HepG2 (cell line): Measurements from ENCODE around the gene ADPRM. TPM values are rescaled to one million over a fixed set of nuclear protein-coding genes. Genes with fewer than 3 reads are reported as not detected.

Experiments used
- ATAC-seq: fragments of 200-7000 bp; cut with Tn5 transposase; 3 replicates; pipeline ENCODE4 v1.9.1; 2020; ENCODE audit warnings: mild to moderate bottlenecking, moderate library complexity
- BruUV-seq: library from RNA; stranded (reverse); fragments of 400-500 nt; replicated peaks from 2 replicates; lab custom pipeline; 2021; lab: Mats Ljungman, UMichigan
- CTCF ChIA-PET: fragments of 300-600 bp; formaldehyde crosslinking; extraction: SDS; loops from one replicate; lab custom pipeline; 2021; ENCODE audit warnings: low total read pairs, inconsistent platforms, low intra/inter-chr PET ratio; lab: Yijun Ruan, JAX
- POLR2A ChIA-PET: fragments of 350-600 bp; sonication (Branson Sonifier 250); formaldehyde crosslinking; loops from one replicate; lab custom pipeline; 2020; ENCODE audit warnings: antibody characterized with exemption, inconsistent platforms; lab: Yijun Ruan, JAX
- DNase-seq: peaks from one replicate; pipeline ENCODE4 v3.0.0-alpha.2; 2015; ENCODE audit warnings: low spot score
- FAIRE-seq: peaks from 3 replicates; lab custom pipeline; 2011; peaks lifted over from hg19 to GRCh38; lab: Jason Lieb, UNC
- H2AFZ ChIP-seq: one replicate; pipeline ENCODE4 v1.6.1; 2011; ENCODE audit warnings: low read length, inconsistent platforms
- H3K27ac ChIP-seq: fragments of 300-600 bp; 3 replicates; pipeline ENCODE4 v1.8.0; 2011; ENCODE audit warnings: mixed run types, mild to moderate bottlenecking, mixed read lengths, low read length, inconsistent platforms; ENCODE audit not compliant: insufficient read depth; ENCODE audit errors: extremely low read length
- H3K27me3 ChIP-seq, 2 experiments: fragments of 200-600 bp in 1 of 2; 2 replicates in 1 of 2; 3 replicates in 1 of 2; pipeline versions ENCODE4 v1.6.0 to v1.8.0; 2011; ENCODE audit warnings: low read length in 2 of 2, mild to moderate bottlenecking in 2 of 2, moderate library complexity in 2 of 2, inconsistent platforms in 1 of 2; ENCODE audit not compliant: insufficient read depth in 2 of 2, control insufficient read depth in 1 of 2
- H3K36me3 ChIP-seq, 2 experiments: fragments of 200-600 bp in 1 of 2; replicated peaks in 1 of 2; 2 replicates in 1 of 2; 3 replicates in 1 of 2; pipeline versions ENCODE4 v1.5.1 to v1.8.0; 2011; ENCODE audit warnings: low read length in 2 of 2, inconsistent platforms in 1 of 2; ENCODE audit not compliant: insufficient read depth in 2 of 2, control insufficient read depth in 1 of 2
- H3K4me1 ChIP-seq: 2 replicates; pipeline ENCODE4 v1.5.1; 2012; ENCODE audit warnings: low read length, inconsistent platforms; ENCODE audit not compliant: insufficient read depth
- H3K4me2 ChIP-seq: 2 replicates; pipeline ENCODE4 v1.6.0; 2011; ENCODE audit warnings: low read depth, low read length, inconsistent platforms
- H3K4me3 ChIP-seq, 3 experiments: fragments of 200-600 bp in 1 of 3; sonication (generic), shearing (Covaris generic) in 1 of 3; replicated peaks in 1 of 3; 2 replicates each; pipeline ENCODE4 v1.5.1; 2011 to 2016; ENCODE audit warnings: low read length in 3 of 3, inconsistent platforms in 2 of 3, low read depth in 2 of 3, mild to moderate bottlenecking in 2 of 3, control low read depth in 1 of 3, mixed read lengths in 1 of 3; ENCODE audit not compliant: insufficient read depth in 1 of 3
- H3K79me2 ChIP-seq: one replicate; pipeline ENCODE4 v1.6.1; 2011; ENCODE audit warnings: low read length, inconsistent platforms; ENCODE audit not compliant: insufficient read depth
- H3K9ac ChIP-seq: 2 replicates; pipeline ENCODE4 v1.6.0; 2011; ENCODE audit warnings: mild to moderate bottlenecking, low read depth, low read length, inconsistent platforms; ENCODE audit not compliant: insufficient read depth
- H3K9me3 ChIP-seq: 2 replicates; pipeline ENCODE4 v1.5.1; 2012; ENCODE audit warnings: mild to moderate bottlenecking, low read length
- H4K20me1 ChIP-seq: 2 replicates; pipeline ENCODE4 v1.6.0; 2011; ENCODE audit warnings: inconsistent platforms, mild to moderate bottlenecking, low read length, moderate library complexity; ENCODE audit not compliant: insufficient read depth
- CAMTA2 ChIP-seq: sonication (generic); formaldehyde crosslinking; IDR thresholded peaks from 2 replicates; pipeline ENCODE4 v1.4.0; 2020; ENCODE audit warnings: mild to moderate bottlenecking, missing genetic modification reagents, borderline replicate concordance
- FOXK2 ChIP-seq: fragments of 450-650 bp; IDR thresholded peaks from 2 replicates; pipeline ENCODE4 v1.6.1; 2016
- KAT7 ChIP-seq: IDR thresholded peaks from 2 replicates; pipeline ENCODE4 v1.6.1; 2018; ENCODE audit warnings: borderline replicate concordance, missing compliant biosample characterization
- MAFF ChIP-seq: IDR thresholded peaks from 2 replicates; pipeline ENCODE4 v1.6.1; 2011; ENCODE audit warnings: low read depth, low read length, improper control_type of control experiment
- MED1 ChIP-seq: sonication (generic); formaldehyde crosslinking; IDR thresholded peaks from 2 replicates; pipeline ENCODE4 v1.4.0; 2020; ENCODE audit warnings: missing genetic modification reagents
- MIER2 ChIP-seq: IDR thresholded peaks from 2 replicates; pipeline ENCODE4 v1.6.1; 2016; ENCODE audit warnings: missing biosample characterization, missing genetic modification reagents
- NFATC3 ChIP-seq: sonication (generic); formaldehyde crosslinking; IDR thresholded peaks from 2 replicates; pipeline ENCODE4 v1.5.1; 2020; ENCODE audit warnings: mild to moderate bottlenecking, missing genetic modification reagents
- SKI ChIP-seq: fragments of 450-650 bp; IDR thresholded peaks from one replicate; pipeline ENCODE4 v1.6.1; 2018; ENCODE audit warnings: mild to moderate bottlenecking; ENCODE audit not compliant: partially characterized antibody
- SRSF9 ChIP-seq: fragments of 200-400 bp; formaldehyde crosslinking; IDR thresholded peaks from 2 replicates; pipeline ENCODE4 v1.6.1; 2018; ENCODE audit warnings: borderline replicate concordance, mild to moderate bottlenecking, low read depth, low read length; ENCODE audit not compliant: insufficient read depth, poor library complexity, severe bottlenecking
- ZBTB3 ChIP-seq: sonication (generic); formaldehyde crosslinking; IDR thresholded peaks from 2 replicates; pipeline ENCODE4 v1.4.0; 2020; ENCODE audit warnings: low read depth, mild to moderate bottlenecking, moderate library complexity, missing genetic modification reagents, borderline replicate concordance
- ZBTB42 ChIP-seq: sonication (generic); formaldehyde crosslinking; IDR thresholded peaks from 2 replicates; pipeline ENCODE4 v1.5.0; 2020; ENCODE audit warnings: mild to moderate bottlenecking, missing genetic modification reagents
- ZNF333 ChIP-seq: sonication (generic); formaldehyde crosslinking; IDR thresholded peaks from 2 replicates; pipeline ENCODE4 v1.4.0; 2020; ENCODE audit warnings: mild to moderate bottlenecking, missing genetic modification reagents, borderline replicate concordance
- ZNF776 ChIP-seq: sonication (generic); formaldehyde crosslinking; IDR thresholded peaks from 2 replicates; pipeline ENCODE4 v1.4.0; 2020; ENCODE audit warnings: mild to moderate bottlenecking, missing genetic modification reagents
- ZNF850 ChIP-seq: sonication (generic); formaldehyde crosslinking; conservative IDR thresholded peaks from 2 replicates; pipeline ENCODE4 v1.9.0; 2021; ENCODE audit warnings: mild to moderate bottlenecking, missing genetic modification reagents
- WGBS: methylation state at CpG from one replicate; pipeline ENCODE4 v1.1.6; 2017; ENCODE audit warnings: low lambda C conversion rate; 5-methylcytosine and 5-hydroxymethylcytosine counted together
- in situ Hi-C: cut with HindIII; loops from 2 replicates; pipeline ENCODE4 v1.10.0; 2017; ENCODE audit warnings: low pct_unique_long_range_greater_than_20kb; ENCODE audit not compliant: extremely low pct_ligation_motif_present
- intact Hi-C: fragments of 100-400 bp; cut with micrococcal nuclease; formaldehyde crosslinking; loops from one replicate; pipeline ENCODE4 v1.10.0; 2022; ENCODE audit not compliant: unreplicated experiment
- polyA plus RNA-seq, 8 experiments: library from polyadenylated mRNA; depleted of rRNA in 3 of 8; stranded (reverse) in 7 of 8; unstranded in 1 of 8; fragments of >200 nt; fragmentation: Illumina TruSeq in 4 of 8; extraction: Trizol in 4 of 8; gene quantifications; 2 replicates each; pipeline versions ENCODE4 v1.2.1 to v1.2.3, GENCODE V29; 2011 to 2016; ENCODE audit warnings: low read depth in 4 of 8, missing spikeins in 1 of 8, mixed read lengths in 1 of 8; ENCODE audit not compliant: insufficient read depth in 1 of 8
- total RNA-seq, 5 experiments: library from RNA; depleted of rRNA; stranded (reverse); fragments of >200 nt; fragmentation: Illumina TruSeq; extraction: Trizol; gene quantifications; 2 replicates each; pipeline ENCODE4 v1.2.3, GENCODE V29; 2016; ENCODE audit warnings: low read depth in 1 of 5
- TF ChIP-seq, protein P1 (sequence below): sonication (generic); formaldehyde crosslinking; IDR thresholded peaks from 2 replicates; pipeline ENCODE4 v1.4.0; 2020; ENCODE audit warnings: missing genetic modification reagents, borderline replicate concordance
- TF ChIP-seq, protein P2 (sequence below): sonication (generic); formaldehyde crosslinking; IDR thresholded peaks from 2 replicates; pipeline ENCODE4 v1.4.0; 2020; ENCODE audit warnings: missing genetic modification reagents

The ADPRM gene
- total and polyA plus RNA-seq, 2 of the 13 experiments (the other 11 are each of a cell fraction or from before 2014, with no cell fraction given): 5.6 to 10.8 TPM

DNA sequence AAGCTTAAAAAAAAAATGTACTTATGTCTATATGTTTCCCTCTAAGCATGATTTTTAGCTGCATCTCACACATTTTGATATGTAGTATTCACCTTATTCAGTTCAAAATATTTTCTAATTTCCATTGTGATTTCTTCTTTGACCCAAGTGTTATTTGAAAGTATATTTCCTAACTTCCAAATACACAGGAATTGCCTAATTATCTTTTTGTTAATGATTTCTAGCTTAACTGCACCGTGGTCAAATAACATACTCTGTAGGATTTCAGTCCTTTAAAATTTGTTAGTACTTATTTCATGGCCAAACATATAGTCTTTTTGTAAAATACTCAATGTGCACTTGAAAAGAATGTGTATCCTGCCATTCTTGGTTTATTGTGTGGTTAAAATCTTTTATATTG is 21.2 kb downstream of the ADPRM start:
- WGBS: 0% methylated on average over 1 of the region's 1 CpG
- no peak overlapping the region for H3K9ac ChIP-seq
- no peak overlapping the region for H3K27ac ChIP-seq
- ChIA-PET CTCF (no interaction called here), POLR2A (no interaction called here)
- H3K4me1 ChIP-seq: peaks cover 9% of the 10 kb centered on the region
- no peaks in the 10 kb centered on the region for H3K36me3 ChIP-seq
- BruUV-seq: no TSS peak
- FAIRE-seq: peak; percentile 30
- no peak overlapping the region for H2AFZ ChIP-seq
- H4K20me1 ChIP-seq: no peaks in the 10 kb centered on the region
- no peaks in the 10 kb centered on the region for H3K27me3 ChIP-seq
- TF ChIP-seq SRSF9 (no peak), CAMTA2 (CRISPR knock-in tag) (no peak), MIER2 (CRISPR knock-in tag) (no peak), NFATC3 (CRISPR knock-in tag) (no peak), ZNF776 (no peak), ZNF850 (no peak), SKI (no peak), KAT7 (CRISPR knock-in tag) (no peak), ZBTB42 (CRISPR knock-in tag) (no peak), ZBTB3 (CRISPR knock-in tag) (no peak), MAFF (no peak), FOXK2 (no peak), MED1 (CRISPR knock-in tag) (no peak), ZNF333 (CRISPR knock-in tag) (no peak)
- TF ChIP-seq, protein P1, sequence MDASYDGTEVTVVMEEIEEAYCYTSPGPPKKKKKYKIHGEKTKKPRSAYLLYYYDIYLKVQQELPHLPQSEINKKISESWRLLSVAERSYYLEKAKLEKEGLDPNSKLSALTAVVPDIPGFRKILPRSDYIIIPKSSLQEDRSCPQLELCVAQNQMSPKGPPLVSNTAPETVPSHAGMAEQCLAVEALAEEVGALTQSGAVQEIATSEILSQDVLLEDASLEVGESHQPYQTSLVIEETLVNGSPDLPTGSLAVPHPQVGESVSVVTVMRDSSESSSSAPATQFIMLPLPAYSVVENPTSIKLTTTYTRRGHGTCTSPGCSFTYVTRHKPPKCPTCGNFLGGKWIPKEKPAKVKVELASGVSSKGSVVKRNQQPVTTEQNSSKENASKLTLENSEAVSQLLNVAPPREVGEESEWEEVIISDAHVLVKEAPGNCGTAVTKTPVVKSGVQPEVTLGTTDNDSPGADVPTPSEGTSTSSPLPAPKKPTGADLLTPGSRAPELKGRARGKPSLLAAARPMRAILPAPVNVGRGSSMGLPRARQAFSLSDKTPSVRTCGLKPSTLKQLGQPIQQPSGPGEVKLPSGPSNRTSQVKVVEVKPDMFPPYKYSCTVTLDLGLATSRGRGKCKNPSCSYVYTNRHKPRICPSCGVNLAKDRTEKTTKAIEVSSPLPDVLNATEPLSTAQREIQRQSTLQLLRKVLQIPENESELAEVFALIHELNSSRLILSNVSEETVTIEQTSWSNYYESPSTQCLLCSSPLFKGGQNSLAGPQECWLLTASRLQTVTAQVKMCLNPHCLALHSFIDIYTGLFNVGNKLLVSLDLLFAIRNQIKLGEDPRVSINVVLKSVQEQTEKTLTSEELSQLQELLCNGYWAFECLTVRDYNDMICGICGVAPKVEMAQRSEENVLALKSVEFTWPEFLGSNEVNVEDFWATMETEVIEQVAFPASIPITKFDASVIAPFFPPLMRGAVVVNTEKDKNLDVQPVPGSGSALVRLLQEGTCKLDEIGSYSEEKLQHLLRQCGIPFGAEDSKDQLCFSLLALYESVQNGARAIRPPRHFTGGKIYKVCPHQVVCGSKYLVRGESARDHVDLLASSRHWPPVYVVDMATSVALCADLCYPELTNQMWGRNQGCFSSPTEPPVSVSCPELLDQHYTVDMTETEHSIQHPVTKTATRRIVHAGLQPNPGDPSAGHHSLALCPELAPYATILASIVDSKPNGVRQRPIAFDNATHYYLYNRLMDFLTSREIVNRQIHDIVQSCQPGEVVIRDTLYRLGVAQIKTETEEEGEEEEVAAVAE (CRISPR knock-in tag): no peak
- TF ChIP-seq, protein P2, sequence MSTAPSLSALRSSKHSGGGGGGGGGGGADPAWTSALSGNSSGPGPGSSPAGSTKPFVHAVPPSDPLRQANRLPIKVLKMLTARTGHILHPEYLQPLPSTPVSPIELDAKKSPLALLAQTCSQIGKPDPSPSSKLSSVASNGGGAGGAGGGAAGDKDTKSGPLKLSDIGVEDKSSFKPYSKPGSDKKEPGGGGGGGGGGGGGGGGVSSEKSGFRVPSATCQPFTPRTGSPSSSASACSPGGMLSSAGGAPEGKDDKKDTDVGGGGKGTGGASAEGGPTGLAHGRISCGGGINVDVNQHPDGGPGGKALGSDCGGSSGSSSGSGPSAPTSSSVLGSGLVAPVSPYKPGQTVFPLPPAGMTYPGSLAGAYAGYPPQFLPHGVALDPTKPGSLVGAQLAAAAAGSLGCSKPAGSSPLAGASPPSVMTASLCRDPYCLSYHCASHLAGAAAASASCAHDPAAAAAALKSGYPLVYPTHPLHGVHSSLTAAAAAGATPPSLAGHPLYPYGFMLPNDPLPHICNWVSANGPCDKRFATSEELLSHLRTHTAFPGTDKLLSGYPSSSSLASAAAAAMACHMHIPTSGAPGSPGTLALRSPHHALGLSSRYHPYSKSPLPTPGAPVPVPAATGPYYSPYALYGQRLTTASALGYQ (CRISPR knock-in tag): no peak
- H3K4me2 ChIP-seq: no peak overlapping the region; the same call in 1 of the 2 replicates
- H3K4me3 ChIP-seq: no peak overlapping the region
- intact Hi-C loops: no loop called here
- ATAC-seq: no peak
- no peaks in the 10 kb centered on the region for H3K79me2 ChIP-seq
- no peak for DNase-seq
- H3K9me3 ChIP-seq: no peaks in the 10 kb centered on the region
- in situ Hi-C loops: no loop called here
